Karpas-422 (cell line): ENCODE results near the gene VAT1L. TPM values are rescaled to one million over a fixed set of nuclear protein-coding genes. Genes with fewer than 3 reads are reported as not detected.

Experiments used
- DNase-seq: peaks from one replicate; pipeline ENCODE4 v3.0.0-alpha.2; 2015
- H2AFZ ChIP-seq: fragments of 200-600 bp; sonication (generic); 2 replicates; pipeline ENCODE4 v1.6.1; 2014; ENCODE audit warnings: antibody characterized with exemption, low read length, mixed read lengths
- H3K27ac ChIP-seq: fragments of 200-600 bp; sonication (generic); 2 replicates; pipeline ENCODE4 v1.5.1; 2014; ENCODE audit warnings: mild to moderate bottlenecking, low read length, moderate library complexity
- H3K27me3 ChIP-seq: fragments of 200-600 bp; sonication (generic); 2 replicates; pipeline ENCODE4 v1.6.1; 2014; ENCODE audit warnings: low read length, mixed read lengths
- H3K36me3 ChIP-seq: fragments of 200-600 bp; sonication (generic); 2 replicates; pipeline ENCODE4 v1.6.1; 2014; ENCODE audit warnings: low read length, mixed read lengths; ENCODE audit not compliant: insufficient read depth
- H3K4me1 ChIP-seq: fragments of 200-600 bp; sonication (generic); 2 replicates; pipeline ENCODE4 v1.6.1; 2014; ENCODE audit warnings: mild to moderate bottlenecking, low read length, mixed read lengths
- H3K4me2 ChIP-seq: fragments of 200-600 bp; sonication (generic); 2 replicates; pipeline ENCODE4 v1.6.1; 2014; ENCODE audit warnings: low read length, low read depth, mild to moderate bottlenecking; ENCODE audit not compliant: poor library complexity, severe bottlenecking
- H3K4me3 ChIP-seq: fragments of 200-600 bp; sonication (generic); 2 replicates; pipeline ENCODE4 v1.5.1; 2014; ENCODE audit warnings: mild to moderate bottlenecking, antibody characterized with exemption, low read length, mixed read lengths
- H3K79me2 ChIP-seq: fragments of 200-600 bp; sonication (generic); 2 replicates; pipeline ENCODE4 v1.6.1; 2014; ENCODE audit warnings: mild to moderate bottlenecking, low read length, mixed read lengths
- H3K9ac ChIP-seq: fragments of 200-600 bp; sonication (generic); 2 replicates; pipeline ENCODE4 v1.6.0; 2014; ENCODE audit warnings: low read length
- H3K9me2 ChIP-seq: fragments of 200-600 bp; sonication (generic), shearing (Covaris generic); replicated peaks from 2 replicates; pipeline ENCODE4 v1.6.0; 2014; ENCODE audit warnings: mild to moderate bottlenecking, low read length, moderate library complexity; ENCODE audit not compliant: insufficient read depth
- H3K9me3 ChIP-seq: fragments of 300-700, 200-600 bp; sonication (generic); 2 replicates; pipeline ENCODE4 v1.6.1; 2014; ENCODE audit warnings: low read length, mixed read lengths
- H4K20me1 ChIP-seq: fragments of 200-600 bp; sonication (generic); 2 replicates; pipeline ENCODE4 v1.6.1; 2014; ENCODE audit warnings: mild to moderate bottlenecking, antibody characterized with exemption, low read length, low read depth; ENCODE audit not compliant: insufficient read depth
- total RNA-seq: library from RNA; depleted of rRNA; stranded (reverse); fragments of >200 nt; shearing (Covaris generic); gene quantifications from 2 replicates; pipeline ENCODE4 v1.2.3, GENCODE V29; 2014; ENCODE audit warnings: low replicate concordance

The VAT1L gene
- total RNA-seq, 1 experiment from 2014 or later = 5.1 TPM

DNA sequence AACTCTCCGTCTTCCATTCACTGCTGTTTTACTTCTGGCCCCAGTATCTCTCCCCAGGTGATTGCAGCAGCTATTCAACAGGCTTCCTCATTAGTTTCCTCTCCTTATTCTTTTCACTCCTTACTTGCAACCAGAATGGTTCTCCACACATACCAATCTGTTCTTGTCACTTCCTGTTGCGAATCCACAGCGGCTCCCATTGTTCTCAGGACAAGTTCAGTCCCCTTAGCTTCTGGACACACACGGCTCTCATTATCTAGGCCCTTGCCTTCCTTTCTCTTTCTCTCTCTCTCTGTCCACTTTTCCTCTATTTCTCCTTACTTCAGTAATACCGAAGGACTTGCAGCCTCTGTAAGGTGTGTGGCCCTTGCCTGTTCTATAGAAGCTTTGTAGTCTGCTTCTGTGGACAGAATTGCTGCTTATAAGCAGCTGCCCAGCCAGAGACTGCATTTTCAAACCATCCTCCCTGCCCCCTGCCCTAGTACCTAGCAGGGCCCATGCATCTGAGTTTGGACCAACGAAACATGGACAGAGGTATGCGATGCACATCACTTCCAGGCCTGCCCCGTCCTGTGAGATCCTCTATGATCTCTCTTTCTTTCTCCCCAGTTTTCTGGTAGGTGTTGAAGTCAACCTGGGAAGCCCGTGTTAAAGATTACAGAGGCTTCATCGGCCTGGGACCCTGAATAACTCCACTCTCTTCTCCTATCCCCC lies 45.7 kb downstream of the VAT1L start:
- Histone ChIP-seq H3K9me2 (no peaks in the 10 kb centered on the region), H3K27me3 (no peaks in the 10 kb centered on the region), H3K4me3 (no peak overlapping the region), H3K9ac (no peak overlapping the region), H4K20me1 (no peaks in the 10 kb centered on the region), H3K9me3 (no peaks in the 10 kb centered on the region), H3K27ac (no peak overlapping the region), H3K4me1 (no peaks in the 10 kb centered on the region), H2AFZ (no peak overlapping the region), H3K4me2 (no peak overlapping the region), H3K36me3 (no peaks in the 10 kb centered on the region), H3K79me2 (no peaks in the 10 kb centered on the region)
- no peak for DNase-seq

DNA sequence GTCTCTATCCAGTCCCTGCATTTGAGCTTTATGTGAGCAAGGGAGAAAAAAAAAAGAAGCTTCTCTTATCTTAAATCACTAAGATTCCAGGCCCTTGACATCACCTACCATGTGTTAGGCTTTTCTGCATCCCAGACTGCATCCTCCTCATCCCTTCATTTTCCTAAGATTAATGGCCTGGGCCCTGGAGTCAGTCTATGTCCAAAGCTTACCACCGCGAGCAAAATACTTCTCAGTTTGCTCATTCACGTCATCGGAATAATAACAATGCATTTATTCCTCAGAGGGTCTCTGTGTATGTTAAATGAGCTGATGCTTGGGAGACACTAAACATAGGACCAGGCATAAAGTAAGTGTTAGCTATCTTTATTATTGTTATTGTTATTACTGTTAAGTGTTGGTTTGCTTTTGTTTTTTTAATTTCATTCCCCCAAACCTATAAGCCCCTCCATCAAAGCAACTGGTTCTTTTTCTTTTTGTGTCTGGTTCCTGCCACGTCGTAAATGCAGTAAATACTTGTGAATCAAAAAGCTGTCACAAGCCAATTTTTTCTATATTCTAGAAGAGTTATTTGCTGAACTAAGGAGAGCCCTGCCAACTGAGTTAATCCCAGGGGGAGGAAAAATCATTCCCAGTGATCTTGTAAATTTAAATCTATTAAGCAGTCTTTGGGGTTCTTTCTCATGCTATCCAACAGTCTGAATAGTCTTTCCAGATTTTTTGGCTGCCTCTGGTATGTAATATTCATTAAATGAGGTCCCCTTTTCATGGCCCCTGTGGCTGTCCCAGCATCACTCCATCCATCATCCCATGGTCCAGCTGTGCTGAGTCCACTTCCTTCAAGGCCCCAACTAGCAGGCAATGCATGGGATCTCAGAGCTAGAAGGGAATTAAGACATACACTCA lies 46.5 kb downstream of the VAT1L start:
- no peaks in the 10 kb centered on the region for H3K79me2 ChIP-seq
- H3K9me3 ChIP-seq = no peaks in the 10 kb centered on the region
- H3K9me2 ChIP-seq = no peaks in the 10 kb centered on the region
- no peak overlapping the region for H3K4me3 ChIP-seq
- no peak overlapping the region for H2AFZ ChIP-seq
- no peaks in the 10 kb centered on the region for H3K36me3 ChIP-seq
- DNase-seq = no peak
- H3K4me2 ChIP-seq = no peak overlapping the region
- peaks cover 4% of the 10 kb centered on the region for H3K4me1 ChIP-seq
- no peak overlapping the region for H3K27ac ChIP-seq
- H3K27me3 ChIP-seq = no peaks in the 10 kb centered on the region
- no peaks in the 10 kb centered on the region for H4K20me1 ChIP-seq
- no peak overlapping the region for H3K9ac ChIP-seq

- Histone ChIP-seq H3K4me1 (peaks cover 6% of the 10 kb centered on the region), H3K4me3 (no peak overlapping the region), H3K9ac (no peak overlapping the region), H3K36me3 (no peaks in the 10 kb centered on the region), H3K4me2 (no peak overlapping the region), H4K20me1 (no peaks in the 10 kb centered on the region), H3K9me2 (no peaks in the 10 kb centered on the region), H3K27ac (no peak overlapping the region), H3K27me3 (no peaks in the 10 kb centered on the region), H3K9me3 (no peaks in the 10 kb centered on the region), H3K79me2 (no peaks in the 10 kb centered on the region), H2AFZ (no peak overlapping the region)
- no peak for DNase-seq
Measured at GRCh38 chr16:77836801-77837200, 48.4 kb downstream of the VAT1L start.

DNA sequence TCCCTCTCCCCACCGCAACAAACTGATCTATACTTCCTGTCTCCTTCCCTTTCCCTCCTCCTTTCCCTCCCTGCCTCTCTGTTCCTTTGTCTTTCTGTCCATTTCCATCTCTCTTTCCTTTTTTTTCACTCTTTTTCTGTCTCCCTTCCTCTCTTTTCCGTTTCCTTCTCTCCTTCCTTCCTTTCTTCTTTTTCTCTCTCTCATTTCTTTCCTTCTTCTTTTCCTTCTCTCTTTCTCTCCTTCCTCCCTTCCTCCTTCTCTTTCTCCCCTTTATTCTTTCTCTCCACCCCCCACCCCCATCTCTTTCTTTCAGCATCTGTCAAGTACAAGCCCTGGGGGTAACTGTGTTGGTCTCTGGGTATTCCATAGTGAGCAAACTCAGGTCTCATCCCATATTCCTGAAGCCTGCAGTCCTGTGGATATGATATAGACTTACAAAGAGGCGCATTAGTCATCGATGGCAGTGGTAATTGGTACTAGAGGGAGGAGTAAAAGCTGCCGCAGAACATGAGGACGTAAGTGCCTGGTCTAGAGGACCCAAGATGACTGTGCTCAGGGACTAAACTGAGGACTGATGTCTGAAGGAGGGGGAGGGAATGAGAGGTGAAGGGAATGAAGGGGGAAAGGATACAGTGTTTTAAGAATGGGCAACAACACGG lies 50.4 kb downstream of the VAT1L start:
- no peak overlapping the region for H3K4me2 ChIP-seq
- no peaks in the 10 kb centered on the region for H3K36me3 ChIP-seq
- H3K9me2 ChIP-seq = no peaks in the 10 kb centered on the region
- no peak overlapping the region for H3K9ac ChIP-seq
- no peaks in the 10 kb centered on the region for H3K27me3 ChIP-seq
- H4K20me1 ChIP-seq = 0 out of 2 replicates have a peak, but pooled peaks cover 5% of the 10 kb centered on the region
- peaks cover 6% of the 10 kb centered on the region for H3K4me1 ChIP-seq
- DNase-seq = no peak
- no peak overlapping the region for H3K27ac ChIP-seq
- no peak overlapping the region for H2AFZ ChIP-seq
- H3K4me3 ChIP-seq = no peak overlapping the region
- no peaks in the 10 kb centered on the region for H3K79me2 ChIP-seq
- H3K9me3 ChIP-seq = no peaks in the 10 kb centered on the region

GRCh38 chr16:77840093-77840492 lies 51.7 kb downstream of the VAT1L start:
- H3K9me3 ChIP-seq = no peaks in the 10 kb centered on the region
- no peak overlapping the region for H3K4me3 ChIP-seq
- no peak overlapping the region for H3K27ac ChIP-seq
- H3K9ac ChIP-seq = no peak overlapping the region
- 0 out of 2 replicates have a peak, but pooled peaks cover 5% of the 10 kb centered on the region for H4K20me1 ChIP-seq
- H3K79me2 ChIP-seq = no peaks in the 10 kb centered on the region
- H3K9me2 ChIP-seq = no peaks in the 10 kb centered on the region
- H3K27me3 ChIP-seq = no peaks in the 10 kb centered on the region
- no peak overlapping the region for H2AFZ ChIP-seq
- no peaks in the 10 kb centered on the region for H3K36me3 ChIP-seq
- DNase-seq = no peak
- H3K4me2 ChIP-seq = no peak overlapping the region
- H3K4me1 ChIP-seq = peaks cover 6% of the 10 kb centered on the region

- Histone ChIP-seq H3K9ac (no peak overlapping the region), H3K9me2 (no peaks in the 10 kb centered on the region), H3K36me3 (no peaks in the 10 kb centered on the region), H3K4me1 (peaks cover 6% of the 10 kb centered on the region), H3K9me3 (no peaks in the 10 kb centered on the region), H3K27me3 (no peaks in the 10 kb centered on the region), H3K27ac (no peak overlapping the region), H3K4me3 (no peak overlapping the region), H2AFZ (no peak overlapping the region), H3K79me2 (no peaks in the 10 kb centered on the region), H4K20me1 (0 out of 2 replicates have a peak, but pooled peaks cover 5% of the 10 kb centered on the region), H3K4me2 (no peak overlapping the region)
- DNase-seq = no peak
Measured at GRCh38 chr16:77840673-77841501, 52.5 kb downstream of the VAT1L start.

DNA sequence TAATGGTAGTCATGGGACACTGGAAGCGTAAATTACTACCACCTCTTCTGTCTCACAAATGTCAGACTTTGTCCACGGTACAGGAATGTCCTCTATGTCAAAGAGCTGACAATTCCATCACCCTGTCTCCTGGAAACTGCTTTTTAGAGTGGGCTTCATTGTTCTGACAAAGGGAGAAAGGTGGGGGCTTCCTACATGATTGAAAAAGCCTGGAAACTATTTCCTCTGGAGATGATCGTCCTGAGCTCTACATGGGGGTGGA lies 53.1 kb downstream of the VAT1L start:
- Histone ChIP-seq H2AFZ (no peak overlapping the region), H3K4me3 (no peak overlapping the region), H3K27me3 (no peaks in the 10 kb centered on the region), H3K4me1 (peaks cover 6% of the 10 kb centered on the region), H3K79me2 (no peaks in the 10 kb centered on the region), H3K36me3 (no peaks in the 10 kb centered on the region), H3K9ac (no peak overlapping the region), H4K20me1 (0 out of 2 replicates have a peak, but pooled peaks cover 5% of the 10 kb centered on the region), H3K9me2 (no peaks in the 10 kb centered on the region), H3K4me2 (no peak overlapping the region), H3K9me3 (no peaks in the 10 kb centered on the region), H3K27ac (no peak overlapping the region)
- no peak for DNase-seq
